GM18951 (cell line): ENCODE results near the gene PMEPA1.

Experiments
- POLR2A ChIP-seq: IDR thresholded peaks from 4 replicates; pipeline ENCODE4 v1.6.1; 2011; ENCODE audit warnings: mild to moderate bottlenecking; ENCODE audit not compliant: insufficient read length, insufficient read depth; ENCODE audit errors: extremely low read depth
- in situ Hi-C: fragments of 300-500 bp; cut with MboI; formaldehyde crosslinking; loops from one replicate; pipeline ENCODE4 v1.12.0; 2022; ENCODE audit warnings: low sequenced_read_pairs, mixed read lengths, inconsistent platforms; ENCODE audit not compliant: unreplicated experiment

The PMEPA1 gene

GRCh38 chr20:57609086-57609841 lies 100.6 kb downstream of the PMEPA1 start:
- TF ChIP-seq POLR2A: no peak
- in situ Hi-C loops: loop anchor here (10.0 kb wide), 1 partner anchor 576 kb away; no protein-coding TSS in a partner anchor

- TF ChIP-seq POLR2A: no peak
- in situ Hi-C loops: loop anchor here (10.0 kb wide), 1 partner anchor 576 kb away; no protein-coding TSS in a partner anchor
Measured at GRCh38 chr20:57608516-57608915, 101.3 kb downstream of the PMEPA1 start.

- no peak for TF ChIP-seq POLR2A
- in situ Hi-C loops: loop anchor here (10.0 kb wide), 1 partner anchor 579 kb away; no protein-coding TSS in a partner anchor
Measured at GRCh38 chr20:57605878-57606277, 103.9 kb downstream of the PMEPA1 start.

- TF ChIP-seq POLR2A: no peak
- in situ Hi-C loops: loop anchor here (10.0 kb wide), 1 partner anchor 580 kb away; no protein-coding TSS in a partner anchor
Measured at GRCh38 chr20:57605045-57605444, 104.8 kb downstream of the PMEPA1 start.

- in situ Hi-C loops: loop anchor here (10.0 kb wide), 1 partner anchor 582 kb away; no protein-coding TSS in a partner anchor
- TF ChIP-seq POLR2A: no peak
Measured at GRCh38 chr20:57603120-57603519, 106.7 kb downstream of the PMEPA1 start.

GRCh38 chr20:57601737-57602136 lies 108.1 kb downstream of the PMEPA1 start:
- TF ChIP-seq POLR2A: no peak
- in situ Hi-C loops: loop anchor here (10.0 kb wide), 1 partner anchor 583 kb away; no protein-coding TSS in a partner anchor

- no peak for TF ChIP-seq POLR2A
- in situ Hi-C loops: loop anchor here (10.0 kb wide), 1 partner anchor 584 kb away; no protein-coding TSS in a partner anchor
Measured at GRCh38 chr20:57601211-57601570, 108.6 kb downstream of the PMEPA1 start.

- TF ChIP-seq POLR2A: no peak
- in situ Hi-C loops: loop anchor here (10.0 kb wide), 1 partner anchor 584 kb away; no protein-coding TSS in a partner anchor
Measured at GRCh38 chr20:57600320-57601210, 109.2 kb downstream of the PMEPA1 start.

GRCh38 chr20:57598491-57598890 lies 111.3 kb downstream of the PMEPA1 start:
- no peak for TF ChIP-seq POLR2A
- in situ Hi-C loops: loop anchor here (10.0 kb wide), 1 partner anchor 214 kb away; no protein-coding TSS in a partner anchor
